ENCODE data around the gene URB2.

DNA sequence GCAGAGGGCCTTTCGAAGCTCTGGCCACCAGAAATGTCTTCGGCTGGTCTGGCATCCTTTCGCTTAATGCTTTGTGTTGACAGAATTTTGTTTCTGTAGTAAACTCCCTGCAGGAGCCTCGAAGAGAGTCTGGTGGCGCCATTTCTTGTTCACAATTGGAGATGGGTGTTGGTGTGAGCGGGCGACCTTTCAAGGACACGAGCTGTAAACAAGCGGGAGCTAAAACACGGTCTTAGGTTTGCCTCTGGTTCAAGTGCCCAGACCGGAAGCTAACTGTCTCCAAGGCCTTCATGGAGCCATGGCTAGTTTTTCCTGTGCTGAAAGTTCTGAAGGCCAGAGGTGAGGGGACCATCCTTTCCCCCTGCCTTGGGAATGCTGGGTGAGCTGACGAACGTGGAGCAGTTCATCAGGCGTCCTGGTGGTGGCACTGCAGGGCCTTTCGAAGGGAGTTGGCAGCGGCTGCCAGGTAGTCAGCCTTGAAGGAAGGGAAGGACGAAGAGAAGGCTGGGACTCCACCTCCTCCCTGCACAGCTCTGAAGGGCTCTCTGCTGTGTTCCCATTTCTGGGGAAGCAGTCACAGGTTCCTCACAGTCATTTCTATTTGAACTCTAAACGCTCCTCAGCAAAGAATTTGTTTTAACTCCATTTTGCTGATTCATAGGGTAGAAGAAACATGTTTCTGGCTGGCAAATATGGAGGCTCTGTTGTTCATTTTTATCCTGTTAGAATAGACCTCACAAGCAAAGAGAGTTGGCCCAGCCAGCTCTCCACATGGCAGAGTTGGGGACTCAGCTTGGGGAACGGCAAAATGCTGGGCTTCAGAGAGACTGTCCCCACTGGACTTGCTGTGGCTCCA, 35.2 kb downstream of the URB2 start:
- no peak for TF ChIP-seq EZH2 (IDR thresholded peaks at IDR 0.05; ENCODE audit: borderline replicate concordance, insufficient read depth, low read depth, low read length, poor library complexity, severe bottlenecking)
- TF ChIP-seq, protein P1, sequence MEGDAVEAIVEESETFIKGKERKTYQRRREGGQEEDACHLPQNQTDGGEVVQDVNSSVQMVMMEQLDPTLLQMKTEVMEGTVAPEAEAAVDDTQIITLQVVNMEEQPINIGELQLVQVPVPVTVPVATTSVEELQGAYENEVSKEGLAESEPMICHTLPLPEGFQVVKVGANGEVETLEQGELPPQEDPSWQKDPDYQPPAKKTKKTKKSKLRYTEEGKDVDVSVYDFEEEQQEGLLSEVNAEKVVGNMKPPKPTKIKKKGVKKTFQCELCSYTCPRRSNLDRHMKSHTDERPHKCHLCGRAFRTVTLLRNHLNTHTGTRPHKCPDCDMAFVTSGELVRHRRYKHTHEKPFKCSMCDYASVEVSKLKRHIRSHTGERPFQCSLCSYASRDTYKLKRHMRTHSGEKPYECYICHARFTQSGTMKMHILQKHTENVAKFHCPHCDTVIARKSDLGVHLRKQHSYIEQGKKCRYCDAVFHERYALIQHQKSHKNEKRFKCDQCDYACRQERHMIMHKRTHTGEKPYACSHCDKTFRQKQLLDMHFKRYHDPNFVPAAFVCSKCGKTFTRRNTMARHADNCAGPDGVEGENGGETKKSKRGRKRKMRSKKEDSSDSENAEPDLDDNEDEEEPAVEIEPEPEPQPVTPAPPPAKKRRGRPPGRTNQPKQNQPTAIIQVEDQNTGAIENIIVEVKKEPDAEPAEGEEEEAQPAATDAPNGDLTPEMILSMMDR (IDR thresholded peaks at IDR 0.05) = peak; percentile 92
